IPS-NIHi7 (cell line): Measurements from ENCODE around the gene LAMA1.
A peak's percentile ranks its signal among the peaks of the same experiment; 100 is the strongest.

Experiments
- DNase-seq: peaks from one replicate; pipeline ENCODE4 v3.0.0; 2012; ENCODE audit warnings: mixed read lengths; ENCODE audit errors: extremely low spot score

LAMA1 gene

DNA sequence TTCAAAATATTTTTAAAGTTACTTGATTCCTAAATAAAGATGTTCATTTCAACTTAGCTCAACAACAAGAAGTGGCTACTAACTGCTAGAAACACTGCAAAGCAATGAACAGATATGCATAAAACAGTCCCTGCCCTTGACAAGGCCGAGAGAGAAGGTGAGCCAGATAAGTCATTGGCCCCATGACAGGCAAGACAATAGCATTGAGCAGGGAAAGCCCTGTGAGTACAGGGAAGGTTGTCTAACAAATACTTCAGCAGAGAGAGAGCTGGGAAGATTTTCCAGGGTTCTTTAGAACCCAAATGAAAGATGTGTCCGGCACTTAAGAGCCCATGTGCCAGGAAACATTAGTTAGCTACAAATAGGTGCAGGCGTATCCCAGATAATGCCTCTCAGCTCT lies 4.7 kb downstream of the LAMA1 start:
- DNase-seq = no peak

DNA sequence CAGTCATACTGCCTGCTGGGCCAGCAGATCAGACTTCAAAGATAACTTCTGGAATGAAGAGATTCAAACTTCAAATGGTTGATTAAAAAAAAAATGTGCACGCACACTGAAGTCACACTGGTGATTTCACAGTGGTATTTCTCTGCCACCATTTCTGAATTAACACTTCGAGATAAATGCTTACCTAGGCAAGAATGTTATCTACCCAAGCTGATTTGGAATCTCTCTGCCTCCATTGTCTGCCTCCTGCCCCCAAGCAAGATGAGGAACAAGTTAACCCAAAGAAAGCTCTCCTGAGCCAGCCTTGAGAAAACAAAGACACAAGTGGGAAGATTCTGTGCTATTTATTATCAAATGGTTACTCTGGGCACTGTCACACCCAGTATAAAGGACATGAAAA lies 6.5 kb downstream of the LAMA1 start:
- no peak for DNase-seq

DNA sequence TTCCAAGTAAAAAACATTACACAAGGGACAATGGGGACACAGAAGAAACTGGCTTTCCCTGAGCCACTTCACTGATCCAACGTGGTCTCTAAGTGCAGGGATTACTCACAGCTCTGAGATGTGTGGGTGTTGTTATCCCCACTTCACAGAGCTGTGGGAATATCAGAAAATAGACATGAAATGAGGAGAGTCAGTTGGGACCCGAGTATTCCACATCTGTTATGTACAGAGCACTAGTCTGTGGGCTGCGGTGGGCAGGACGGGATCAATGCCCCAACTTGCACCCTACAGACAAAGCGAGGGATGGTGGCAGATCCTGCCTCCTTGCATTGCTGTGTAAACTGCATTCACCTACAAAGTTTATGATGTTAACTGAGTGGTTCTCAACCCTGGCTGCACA lies 11.7 kb downstream of the LAMA1 start:
- no peak for DNase-seq

DNA sequence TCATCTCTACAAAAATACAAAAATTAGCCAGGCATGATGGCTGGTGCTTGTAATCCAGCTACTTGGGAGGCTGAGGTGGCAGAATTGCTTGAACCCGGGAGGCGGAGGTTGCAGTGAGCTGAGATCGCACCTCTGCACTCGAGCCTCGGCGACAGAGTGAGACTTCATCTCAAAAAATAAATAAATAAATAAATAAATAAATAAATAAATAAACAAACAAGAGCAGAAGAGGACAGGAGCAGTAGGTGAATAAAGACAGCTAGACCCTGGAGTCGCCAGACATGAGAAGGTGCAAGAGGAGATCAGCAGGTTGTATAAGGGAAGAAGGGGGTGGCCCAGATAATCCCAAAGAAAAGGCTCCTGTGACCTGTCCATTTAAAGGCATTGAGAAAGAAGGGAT lies 12.3 kb downstream of the LAMA1 start:
- DNase-seq = no peak

DNA sequence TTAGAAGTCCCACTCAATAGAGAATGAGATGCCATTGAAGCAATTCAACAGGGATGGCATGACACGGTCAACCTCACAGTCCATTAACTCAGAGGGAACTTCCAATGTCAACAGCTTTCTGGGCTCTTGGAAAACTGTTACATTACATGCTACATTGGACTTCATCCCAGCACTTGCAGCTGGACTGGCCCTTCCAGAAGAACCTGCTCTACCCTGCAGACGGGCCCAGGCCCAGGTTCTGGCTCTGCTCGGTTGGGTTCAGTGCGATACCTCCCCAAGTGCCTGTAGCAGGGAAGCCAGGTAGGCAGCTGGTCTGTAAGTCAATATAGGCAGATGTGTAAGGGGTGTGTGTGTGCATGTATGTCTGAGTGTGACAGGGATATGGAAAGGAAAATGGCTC lies 12.9 kb downstream of the LAMA1 start:
- DNase-seq = no peak

DNA sequence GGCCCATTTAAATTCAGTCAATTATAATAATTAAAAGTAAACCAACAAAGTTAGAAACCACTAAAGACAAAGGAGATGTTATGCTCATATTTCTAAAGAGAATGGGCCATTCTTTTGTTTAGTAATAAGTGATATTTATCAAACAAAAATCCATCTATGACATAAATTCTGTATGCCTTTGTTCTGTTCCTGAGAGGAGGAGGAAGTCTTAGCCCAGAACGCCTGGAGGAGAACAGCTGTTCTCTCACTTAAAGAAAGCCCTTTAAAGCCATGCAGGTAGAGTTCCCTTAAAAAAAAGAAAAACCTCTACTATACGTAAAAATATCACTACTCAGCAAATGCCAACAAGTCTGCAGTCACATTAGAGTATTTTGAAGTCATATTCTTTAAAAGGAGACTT lies 15.5 kb downstream of the LAMA1 start:
- DNase-seq = no peak

DNA sequence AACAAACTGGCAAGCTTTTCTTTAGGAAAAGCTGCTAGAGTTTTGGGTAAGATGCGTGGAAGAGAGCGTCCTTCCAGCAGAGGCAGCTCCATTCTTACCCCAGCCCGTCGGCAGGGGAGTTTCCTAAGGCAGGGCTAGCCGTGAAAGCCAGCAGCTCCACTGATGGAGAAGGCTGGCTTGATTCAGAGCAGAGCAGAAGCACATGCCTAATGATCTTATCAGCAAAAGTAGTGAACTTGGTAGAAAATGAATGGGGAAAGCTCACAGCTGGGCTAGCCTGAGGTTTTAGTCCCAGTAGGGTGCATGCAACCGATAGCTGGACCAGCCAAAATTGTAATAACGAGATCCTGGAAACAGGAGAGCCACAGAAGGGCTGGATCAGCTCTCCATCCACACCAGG lies 20.8 kb downstream of the LAMA1 start:
- no peak for DNase-seq

DNA sequence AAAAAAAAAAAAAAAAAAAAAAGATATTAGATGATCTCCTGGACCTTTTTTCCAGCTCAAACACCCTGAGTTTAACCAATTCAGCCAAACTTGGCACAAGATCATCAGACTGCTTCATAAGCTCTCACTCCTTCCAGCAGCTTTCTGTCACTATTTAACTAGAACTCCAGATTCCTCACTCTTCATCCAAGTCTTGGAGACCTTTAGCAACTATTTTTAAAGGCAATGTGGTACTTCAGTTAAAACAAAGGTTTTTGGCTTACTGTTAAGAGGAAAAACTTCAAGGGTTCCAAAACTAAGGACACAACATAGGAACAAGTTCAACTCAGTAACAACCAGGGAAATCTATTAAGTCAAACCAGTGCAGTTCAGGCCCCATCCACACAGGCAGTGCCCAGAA lies 23.2 kb downstream of the LAMA1 start:
- DNase-seq = no peak

DNA sequence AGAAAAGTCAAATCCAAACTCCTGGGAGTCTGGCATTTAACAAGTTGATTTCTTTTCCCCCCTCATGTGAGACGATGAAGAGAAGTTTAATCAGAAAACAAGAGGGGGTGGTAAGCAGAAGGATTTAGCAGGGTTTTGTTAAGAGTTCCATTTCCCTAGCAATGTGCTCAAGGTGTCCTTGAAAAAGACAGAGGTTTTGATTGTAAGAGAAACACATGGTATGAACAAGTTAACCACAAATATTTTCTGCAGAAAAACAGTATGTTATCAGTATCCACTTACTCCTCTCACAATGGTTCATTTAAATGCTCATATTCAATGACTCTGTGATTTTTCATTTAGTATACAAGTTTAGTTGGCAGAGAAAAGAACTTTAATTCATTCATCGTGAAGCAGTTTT lies 26.8 kb downstream of the LAMA1 start:
- DNase-seq = no peak

DNA sequence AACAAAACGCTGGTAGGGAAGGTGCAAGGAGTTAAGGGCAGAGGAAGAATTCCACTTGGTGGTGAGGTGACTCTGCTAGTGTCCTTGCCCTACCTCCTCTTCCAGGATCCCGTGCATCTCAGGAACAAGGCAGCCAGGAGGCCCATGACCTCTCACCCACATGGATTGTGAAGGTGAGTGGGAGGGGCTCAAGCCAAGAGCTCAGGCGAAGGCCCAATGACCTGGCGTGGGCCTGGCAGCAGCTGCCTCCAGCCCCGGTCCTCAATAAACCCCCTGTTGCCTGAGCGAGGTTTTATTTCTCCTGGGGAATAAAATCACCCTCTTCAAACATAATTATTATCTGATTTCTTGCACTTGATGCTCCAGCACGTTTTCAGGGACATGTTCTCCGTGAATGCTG lies 28.2 kb downstream of the LAMA1 start:
- DNase-seq = peak; percentile 43

DNA sequence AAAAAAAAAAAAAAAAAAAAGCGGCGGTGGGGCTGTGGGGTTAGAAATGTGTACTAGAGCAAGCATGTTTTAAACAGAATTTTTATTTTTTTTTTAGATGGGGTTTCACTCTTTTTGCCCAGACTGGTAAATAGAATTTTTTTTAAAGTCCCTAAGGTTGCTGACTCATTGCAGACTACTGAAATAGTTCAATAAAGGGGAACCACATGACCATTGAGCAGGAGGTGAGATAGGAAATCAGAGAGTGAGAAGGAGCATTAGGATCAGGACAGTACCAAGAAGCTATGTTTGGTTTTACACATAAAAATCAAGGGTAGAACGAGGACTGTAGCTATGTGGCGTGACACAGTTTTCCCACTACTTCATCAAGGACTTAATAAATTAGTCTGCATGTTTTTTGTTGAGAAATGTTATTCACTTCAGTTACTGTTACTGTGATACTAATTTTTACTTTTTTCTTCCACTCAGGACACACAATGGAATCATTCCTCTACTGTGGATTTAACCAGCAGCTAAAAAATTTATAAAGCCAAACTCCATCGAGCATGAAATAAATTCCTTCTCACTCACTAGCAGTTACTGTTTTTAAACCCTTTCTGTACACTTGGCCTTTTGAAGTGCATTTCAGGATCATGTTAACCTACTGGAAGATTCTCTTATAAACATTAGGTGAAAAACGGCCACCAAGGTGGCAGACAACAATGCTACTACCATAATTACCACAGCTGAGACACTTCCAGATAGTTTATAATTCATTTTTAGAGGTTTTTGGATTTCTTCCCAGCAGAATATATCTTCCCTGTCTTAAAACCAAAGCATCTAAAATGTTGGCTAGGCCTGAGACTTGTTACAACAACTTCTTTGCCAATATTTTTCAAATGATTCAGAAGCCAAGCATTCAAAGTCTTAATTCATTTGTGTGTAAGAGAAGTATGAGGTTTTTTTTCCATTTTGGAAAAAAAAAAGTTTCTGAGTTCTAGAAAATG lies 33.2 kb downstream of the LAMA1 start:
- no peak for DNase-seq

DNA sequence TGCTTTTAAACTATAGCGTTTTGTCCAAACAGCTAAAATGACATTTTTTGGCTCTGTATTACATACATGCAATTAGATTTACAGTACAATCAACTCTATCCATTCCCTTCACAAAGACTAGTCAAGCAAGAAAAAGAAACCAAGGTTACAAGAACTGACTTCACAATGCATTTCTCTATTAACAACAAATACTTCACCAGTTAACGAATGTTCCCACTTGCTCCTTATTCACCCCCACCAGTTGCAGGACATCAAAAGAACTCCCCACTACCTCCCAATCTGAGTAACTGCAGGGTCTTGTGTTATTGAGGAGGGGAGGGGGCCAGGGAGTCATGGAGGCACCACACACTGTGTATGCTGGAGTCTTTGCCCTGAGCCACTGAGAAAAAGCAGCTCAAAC lies 34.9 kb downstream of the LAMA1 start:
- no peak for DNase-seq

DNA sequence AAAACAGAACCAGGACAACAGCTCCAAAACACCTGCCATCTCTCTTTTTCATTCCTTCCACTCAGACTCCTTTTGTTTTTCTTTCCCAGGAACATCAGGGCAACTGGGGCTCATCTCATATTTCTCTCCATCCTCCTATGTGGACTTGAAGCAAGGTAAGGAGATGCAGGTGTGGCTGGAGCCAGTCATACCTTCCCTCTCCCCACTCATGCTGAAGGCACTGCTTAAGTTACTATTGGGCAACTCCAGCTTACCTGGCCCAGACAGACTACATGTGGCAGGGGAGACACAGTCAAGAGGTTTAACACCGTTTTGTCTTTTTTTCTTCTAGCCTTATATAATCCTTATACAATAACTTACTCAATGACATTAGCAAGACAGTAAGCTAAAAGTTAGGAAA lies 38.4 kb downstream of the LAMA1 start:
- no peak for DNase-seq

DNA sequence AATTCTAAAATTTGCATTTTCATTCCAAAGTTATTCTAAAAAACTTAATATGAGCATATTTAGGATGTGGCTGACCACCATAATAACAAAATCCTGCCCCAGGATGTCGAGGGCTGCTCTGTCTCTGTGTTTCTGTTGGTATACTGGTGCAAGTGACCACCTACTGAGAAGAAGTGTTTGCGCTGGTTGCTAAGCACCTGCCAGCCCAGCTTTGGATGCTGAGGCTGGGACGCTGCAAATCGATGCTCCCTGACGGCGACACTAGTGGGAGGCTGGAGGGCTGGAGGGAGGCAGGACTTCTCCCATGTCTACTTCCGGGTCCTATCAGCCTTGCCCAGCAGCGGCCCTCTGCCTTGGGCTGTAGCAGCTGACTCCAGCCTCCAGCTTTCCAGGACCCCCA lies 45.0 kb downstream of the LAMA1 start:
- DNase-seq = no peak

DNA sequence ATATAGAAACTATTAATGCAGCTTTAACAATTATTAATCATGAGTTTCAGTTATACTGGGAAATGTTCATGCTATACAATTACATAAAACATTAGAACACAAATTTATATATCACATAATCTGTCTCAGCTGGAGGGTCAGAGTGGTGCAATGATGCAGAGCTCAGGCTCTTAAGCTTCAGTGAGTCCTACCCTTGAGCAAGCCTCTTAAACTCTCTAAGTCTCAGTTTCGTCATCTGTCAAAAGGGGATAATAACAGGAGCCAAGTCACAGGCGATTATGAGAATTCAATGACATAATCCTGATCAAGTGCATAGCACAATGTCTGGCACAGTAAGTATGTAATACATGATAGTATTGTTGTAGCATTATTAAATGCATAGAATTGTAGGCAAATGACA lies 46.0 kb downstream of the LAMA1 start:
- DNase-seq = no peak

DNA sequence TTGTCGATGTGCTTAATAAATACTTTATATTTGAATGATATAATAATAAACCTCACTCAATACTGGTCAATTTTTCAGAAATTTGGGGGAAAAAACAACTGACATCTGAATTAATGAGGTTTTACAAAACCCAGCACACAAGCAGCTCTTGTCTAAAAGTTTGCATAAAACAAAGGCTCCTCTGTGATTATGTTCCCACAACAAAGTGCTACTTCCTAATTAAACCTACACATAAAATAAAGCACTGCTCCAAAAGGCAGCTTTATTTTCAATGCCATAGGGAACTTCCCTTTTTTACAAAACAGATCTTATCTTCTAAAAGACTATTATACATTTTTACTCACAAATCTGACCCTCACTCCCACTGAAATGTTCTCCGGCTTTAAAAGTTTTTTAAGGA lies 47.1 kb downstream of the LAMA1 start:
- no peak for DNase-seq

DNA sequence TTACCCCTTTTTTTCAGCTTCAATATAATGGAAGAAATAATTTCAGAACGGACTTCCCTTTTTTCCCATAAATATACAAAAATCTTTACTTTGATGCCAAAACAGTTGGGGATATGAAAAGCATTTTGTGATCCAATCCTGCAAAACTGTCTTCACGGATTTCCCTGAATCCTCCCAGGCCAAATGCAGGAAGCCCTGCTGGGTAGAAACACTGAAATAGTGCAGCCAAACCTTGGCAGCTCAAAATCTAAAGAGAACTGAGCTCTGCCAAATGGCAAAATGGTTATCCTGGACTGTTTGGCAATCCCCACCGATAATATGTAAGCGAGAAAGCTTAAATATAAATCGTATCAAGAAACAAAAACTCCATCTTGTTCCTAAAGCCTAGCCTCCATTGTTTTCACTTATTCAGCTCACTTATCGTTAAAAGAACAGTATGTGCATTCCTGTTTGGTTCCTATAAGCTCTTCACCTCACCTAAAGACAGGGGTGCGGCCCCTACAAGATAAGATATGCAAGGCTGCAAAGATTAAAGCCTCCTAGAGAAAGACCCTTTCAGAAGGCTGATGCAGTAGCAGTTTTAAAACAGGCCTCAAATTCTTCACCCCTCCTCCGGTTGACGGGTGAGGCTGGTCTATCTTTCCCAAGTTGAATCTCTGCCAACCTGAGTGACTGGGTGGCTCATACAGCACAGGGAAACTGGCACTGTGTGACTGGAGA lies 48.6 kb downstream of the LAMA1 start:
- no peak for DNase-seq

DNA sequence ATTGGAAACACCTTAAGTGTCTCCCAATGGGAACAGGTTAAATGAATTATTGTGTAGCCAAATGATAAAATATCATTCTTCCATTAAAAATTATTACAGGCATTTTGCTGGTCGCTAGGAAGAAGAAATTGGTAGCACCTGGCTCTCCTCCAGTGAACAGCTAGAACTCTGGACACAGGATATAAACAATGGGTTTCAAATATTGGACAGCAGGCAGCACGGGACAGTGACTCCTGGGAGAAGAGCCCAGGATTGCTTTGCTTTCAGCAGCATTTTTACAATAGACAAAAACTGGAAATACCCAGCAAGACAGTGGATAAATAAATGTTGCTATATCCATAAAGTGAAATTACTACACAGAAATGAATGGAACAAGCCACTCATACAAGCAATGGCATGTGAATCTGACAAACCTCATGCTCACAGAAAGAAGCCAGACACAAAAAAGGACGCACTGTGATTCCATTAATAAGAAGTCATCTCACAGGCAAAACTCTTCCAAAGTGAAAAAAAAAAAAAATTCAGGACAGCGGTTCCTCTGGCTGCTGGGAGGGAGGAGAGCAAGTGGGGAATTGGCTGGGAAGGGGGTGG lies 50.5 kb downstream of the LAMA1 start:
- no peak for DNase-seq

DNA sequence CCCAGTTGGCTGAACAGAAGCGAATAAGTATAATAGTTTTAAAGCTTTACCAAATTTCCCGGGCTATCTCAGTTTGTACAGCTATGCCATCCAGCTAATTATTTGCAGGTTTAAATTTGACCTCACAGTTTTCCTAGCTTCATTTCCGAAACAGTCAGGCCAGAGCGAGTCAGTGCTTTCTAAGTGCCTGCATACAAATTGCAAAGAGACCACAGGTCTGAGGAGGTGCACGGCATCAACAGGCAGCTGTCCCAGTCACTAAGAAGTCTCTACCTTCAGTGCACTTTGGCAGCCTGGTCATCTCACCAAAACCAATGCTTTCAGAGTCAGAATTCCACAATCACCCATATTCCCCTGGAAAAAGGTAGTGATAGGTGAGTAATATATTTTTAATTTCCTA lies 51.9 kb downstream of the LAMA1 start:
- DNase-seq = no peak

DNA sequence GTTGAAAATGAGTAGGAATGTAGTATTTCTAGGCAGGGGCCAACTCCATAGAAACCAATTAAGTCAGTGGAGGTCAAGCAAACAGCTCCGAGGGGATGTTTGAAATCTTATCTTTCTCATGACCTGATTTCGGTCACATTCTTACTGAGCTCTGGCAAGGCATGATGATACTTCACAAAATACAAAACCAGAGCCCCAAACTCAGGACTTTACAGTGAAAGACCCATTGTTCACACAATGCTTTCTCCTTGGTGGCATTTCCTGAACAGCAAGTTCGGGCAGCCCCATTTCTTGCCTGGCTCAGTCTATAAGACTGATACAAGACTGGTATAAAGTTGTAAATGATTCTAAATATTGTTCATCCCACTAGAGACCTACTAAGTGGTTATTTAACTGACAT lies 53.3 kb downstream of the LAMA1 start:
- no peak for DNase-seq

DNA sequence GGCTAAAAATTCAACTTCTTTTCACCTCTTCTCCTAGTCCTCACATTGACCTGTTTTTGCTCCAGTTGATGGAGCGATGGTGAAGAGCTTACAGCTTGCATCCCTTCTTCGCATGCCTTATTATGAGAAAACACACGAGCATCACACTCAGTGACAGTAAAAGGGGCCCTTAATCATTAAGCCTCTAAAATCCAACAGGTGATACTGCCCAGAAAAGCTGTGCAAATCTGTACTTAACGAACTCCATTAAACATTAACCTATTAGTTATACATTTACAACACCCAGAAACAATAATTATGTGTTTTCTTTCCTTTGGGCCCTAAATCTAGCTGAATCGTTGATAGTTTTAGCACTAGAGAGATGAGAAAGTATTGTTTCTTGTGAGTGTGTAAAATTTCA lies 54.8 kb downstream of the LAMA1 start:
- DNase-seq = no peak

DNA sequence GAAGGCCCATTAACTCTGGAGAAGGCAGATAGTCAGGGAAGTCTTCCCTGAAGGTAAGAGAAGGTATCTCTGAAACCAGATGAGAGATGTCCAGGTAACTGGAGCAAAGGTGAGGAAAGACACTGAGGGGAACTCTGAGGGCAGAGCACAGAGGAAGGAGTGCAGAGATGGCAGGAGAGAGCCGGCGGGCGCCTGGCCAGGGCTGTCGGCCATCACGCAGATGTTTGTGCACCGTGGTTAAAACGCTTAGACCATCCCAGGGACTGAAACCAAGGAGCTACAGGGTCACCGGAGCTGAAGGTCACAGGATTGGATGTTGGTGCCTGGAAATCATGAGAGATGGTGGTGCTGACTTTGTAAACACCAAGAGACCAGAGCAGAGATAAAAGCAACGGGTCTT lies 55.4 kb downstream of the LAMA1 start:
- DNase-seq = no peak

DNA sequence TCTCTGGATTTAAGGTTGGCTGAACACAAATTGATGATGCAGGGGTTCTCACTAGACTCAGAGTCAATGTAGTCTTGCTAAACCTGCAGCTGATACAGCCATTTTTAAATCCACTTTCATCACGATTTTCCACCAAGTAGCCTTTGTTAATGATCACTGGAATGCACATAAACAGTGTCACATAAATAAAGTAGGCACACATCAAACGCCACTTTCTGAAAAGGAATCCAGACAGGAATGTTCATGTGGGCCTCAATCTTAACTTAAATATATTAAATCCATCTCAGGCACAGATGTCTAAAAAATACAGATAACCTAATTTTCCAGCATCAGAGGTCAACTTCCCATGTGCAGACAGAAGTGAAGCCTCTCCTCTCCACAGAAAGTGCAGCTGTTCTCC lies 58.3 kb downstream of the LAMA1 start:
- no peak for DNase-seq
